HG02943 (cell line): ENCODE results near the gene TUBA8.
"Not testable (repeated sequence)": the region's sequence is repeated elsewhere in the genome, so short reads cannot be mapped to it uniquely, and the experiment has no call there.

Source experiments
- ATAC-seq: cut with Tn5 transposase; IDR thresholded peaks from one replicate; pipeline ENCODE4 v1.9.1; 2021; ENCODE audit warnings: mild to moderate bottlenecking, low read depth, moderate library complexity; ENCODE audit not compliant: unreplicated experiment

Gene TUBA8

GRCh38 chr22:18163843-18164242 is 53.2 kb downstream of the TUBA8 start:
- peak; percentile 72 for ATAC-seq

DNA sequence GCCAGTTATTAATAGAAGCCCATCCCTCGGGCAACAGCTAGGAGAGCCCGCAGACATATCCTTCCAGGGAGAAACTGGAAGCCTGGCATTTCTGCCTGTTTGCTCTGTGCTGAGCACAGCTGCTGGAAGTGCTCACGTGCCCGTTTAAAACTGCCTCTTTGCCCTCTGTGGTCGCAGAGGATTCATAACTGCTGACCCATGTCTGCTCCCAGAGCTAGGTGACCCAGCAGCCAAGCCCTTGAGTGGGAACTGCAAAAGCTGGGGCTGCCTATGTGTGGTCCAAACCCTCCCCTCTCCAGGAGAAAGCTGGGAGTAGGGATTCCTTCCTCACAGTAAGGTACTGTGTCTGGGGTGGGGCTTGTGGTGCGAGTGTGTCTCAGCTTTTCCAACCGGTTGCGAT is 54.0 kb downstream of the TUBA8 start:
- not testable (repeated sequence) for ATAC-seq

DNA sequence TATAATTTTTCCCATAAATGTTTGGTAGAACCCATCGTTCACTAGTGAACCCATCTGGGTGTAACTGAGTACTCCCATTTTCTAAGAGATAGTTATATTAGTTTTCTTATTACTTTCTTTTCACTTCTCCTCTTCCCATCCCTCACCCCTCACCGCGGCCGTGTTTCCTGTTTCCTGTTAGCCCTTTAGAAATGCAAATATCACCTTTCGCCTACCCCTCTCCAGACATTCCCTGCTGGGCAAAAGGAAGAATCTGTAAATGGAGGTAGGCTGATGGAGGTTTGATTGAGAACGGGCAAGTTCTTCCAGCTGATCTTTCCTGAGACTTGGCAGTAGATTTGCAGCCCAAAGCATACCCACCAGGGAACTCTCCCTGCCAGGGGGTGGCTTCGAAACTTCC is 54.7 kb downstream of the TUBA8 start:
- ATAC-seq: not testable (repeated sequence)

GRCh38 chr22:18170284-18170683 is 59.7 kb downstream of the TUBA8 start:
- ATAC-seq: not testable (repeated sequence)

DNA sequence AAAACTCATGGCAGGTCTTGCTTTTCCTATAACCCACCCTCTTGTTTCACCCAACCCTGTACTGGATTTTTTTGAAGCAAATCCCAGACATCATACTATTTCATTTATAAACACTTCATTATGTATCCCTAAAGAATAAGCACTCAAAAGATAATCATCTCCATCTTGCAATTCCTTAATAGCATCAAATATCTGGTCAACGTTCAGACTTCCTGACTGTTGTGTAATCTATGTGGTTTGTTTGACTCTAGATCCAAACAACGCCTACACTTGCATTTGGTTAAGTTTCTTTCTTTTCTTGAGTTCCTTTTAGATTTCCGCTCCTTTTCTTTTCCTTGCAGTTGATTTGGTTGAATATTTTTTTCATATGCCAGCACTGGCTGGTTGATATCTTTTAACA is 61.6 kb downstream of the TUBA8 start:
- not testable (repeated sequence) for ATAC-seq

DNA sequence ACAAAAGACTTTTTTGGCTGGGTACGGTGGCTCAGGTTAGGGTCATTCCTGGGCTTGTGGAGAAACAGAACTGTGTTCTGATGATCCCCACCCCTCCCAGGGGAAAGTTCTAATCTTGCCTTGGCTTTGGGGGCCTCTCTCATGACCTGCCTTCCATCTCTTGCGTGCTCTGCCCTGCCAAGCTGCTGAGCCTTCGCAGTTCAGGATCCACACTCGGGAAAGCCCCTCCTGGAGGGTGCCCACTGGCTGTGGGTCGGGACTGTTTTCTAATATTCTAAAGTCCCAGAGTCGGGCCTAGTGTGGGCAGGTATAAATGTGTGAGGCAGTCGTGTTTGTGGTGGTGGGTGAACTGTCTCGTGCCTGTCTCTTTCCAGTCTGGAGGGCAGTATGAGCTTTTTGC is 62.2 kb downstream of the TUBA8 start:
- not testable (repeated sequence) for ATAC-seq

DNA sequence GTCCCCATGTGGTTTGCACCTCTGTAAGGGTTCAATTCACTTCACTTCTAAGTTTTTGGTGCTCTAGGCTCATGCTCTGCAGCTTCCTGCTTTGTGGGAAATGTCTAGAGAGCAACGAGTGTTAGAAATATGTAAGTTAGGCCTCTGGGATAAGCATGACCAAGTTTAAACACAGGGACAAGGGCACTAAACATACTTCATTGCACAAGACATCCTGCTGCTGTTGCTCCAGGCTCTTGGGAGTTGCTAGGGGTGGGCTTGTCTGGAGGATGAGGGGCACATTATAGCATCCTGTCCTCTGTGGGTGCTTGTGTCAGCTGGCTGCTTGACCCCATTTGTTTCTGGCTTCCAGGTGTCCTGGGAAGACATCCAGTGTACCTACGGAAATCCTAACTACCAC is 62.8 kb downstream of the TUBA8 start:
- not testable (repeated sequence) for ATAC-seq
